ENCODE measurements around the gene CRYBA4. TPM values are rescaled to one million over a fixed set of nuclear protein-coding genes. Genes with fewer than 3 reads are reported as not detected.

Gene CRYBA4
- total and polyA plus RNA-seq, 5 donors from 2014 or later = 0.59 TPM; not detected in 4

DNA sequence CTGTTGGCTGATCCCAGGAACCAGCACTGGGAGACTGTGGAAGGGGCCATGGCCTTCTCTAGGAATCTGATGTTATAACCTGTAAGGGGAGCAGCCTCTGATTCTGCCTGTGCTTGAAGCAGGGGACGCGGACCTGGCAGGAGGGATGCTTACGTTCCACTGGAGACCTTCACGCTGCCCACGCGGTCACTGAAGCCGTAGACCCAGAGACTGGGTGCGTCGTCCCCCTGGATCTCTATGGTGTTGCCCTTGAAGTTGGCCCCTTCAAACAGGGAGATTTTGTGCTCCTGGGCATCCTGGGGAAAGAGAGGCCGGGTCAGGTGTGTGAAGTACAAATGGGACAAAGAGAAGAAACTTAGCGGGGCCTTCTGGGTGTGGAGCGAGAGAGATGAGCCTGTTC, 20.0 kb upstream of the CRYBA4 start:
- Mint-ChIP-seq H3K27me3 (no peaks in the 10 kb centered on the region), H3K36me3 (no peaks in the 10 kb centered on the region), H3K9me3 (peaks cover 0 to 4% (median 0%) of the 10 kb centered on the region in 7 donors), H3K4me3 (no peak overlapping the region), H3K4me1 (peaks cover 0 to 7% (median 1%) of the 10 kb centered on the region in 4 donors), H3K27ac (peak overlapping the region in 1 of 3 donors; percentile 42)
- no peaks in the 10 kb centered on the region for H3K36me3 ChIP-seq (ENCODE audit: control insufficient read depth, insufficient read depth, low read length)
- no peak overlapping the region for H3K27ac ChIP-seq (ENCODE audit: insufficient read depth, low read length, poor library complexity, severe bottlenecking)
- no peak overlapping the region for H3K4me3 ChIP-seq (ENCODE audit: low read depth, low read length)
- no peak for DNase-seq
- no peak for ATAC-seq (ENCODE audit: low read depth in 2 of 2)
- H3K4me1 ChIP-seq (ENCODE audit: control insufficient read depth, insufficient read depth, low read length, poor library complexity, severe bottlenecking) = no peaks in the 10 kb centered on the region
- no peaks in the 10 kb centered on the region for H3K9me3 ChIP-seq (ENCODE audit: control insufficient read depth in 2 of 2, low read length in 2 of 2)
- no peaks in the 10 kb centered on the region for H3K27me3 ChIP-seq (ENCODE audit: control insufficient read depth, insufficient read depth, low read length)

DNA sequence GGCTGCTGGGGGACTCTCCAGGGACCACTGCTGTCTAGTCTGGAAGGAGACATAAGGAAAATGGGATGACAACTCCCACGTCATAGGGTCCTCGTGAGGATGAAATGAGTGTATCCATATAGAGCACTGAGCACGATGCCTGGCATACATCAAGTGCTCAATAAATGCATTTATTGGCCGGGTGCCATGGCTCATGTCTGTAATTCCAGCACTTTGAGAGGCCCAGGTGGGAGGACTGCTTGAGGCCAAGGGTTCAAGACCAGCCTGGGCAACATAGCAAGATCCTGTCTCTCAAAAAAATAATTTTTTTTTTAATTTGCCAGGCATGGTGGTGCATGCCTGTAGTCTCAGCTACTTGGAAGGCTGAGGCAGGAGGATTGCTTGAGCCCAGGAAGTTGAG, 19.6 kb upstream of the CRYBA4 start:
- ATAC-seq (ENCODE audit: low read depth in 2 of 2) (no peak), DNase-seq (no peak)
- Mint-ChIP-seq H3K27ac (peak overlapping the region in 1 of 3 donors; percentile 42), H3K4me3 (no peak overlapping the region), H3K4me1 (peaks cover 0 to 5% (median 1%) of the 10 kb centered on the region in 4 donors), H3K9me3 (peaks cover 0 to 4% (median 0%) of the 10 kb centered on the region in 7 donors), H3K36me3 (no peaks in the 10 kb centered on the region), H3K27me3 (no peaks in the 10 kb centered on the region)
- no peaks in the 10 kb centered on the region for H3K36me3 ChIP-seq (ENCODE audit: control insufficient read depth, insufficient read depth, low read length)
- no peak overlapping the region for H3K4me3 ChIP-seq (ENCODE audit: low read depth, low read length)
- no peaks in the 10 kb centered on the region for H3K4me1 ChIP-seq (ENCODE audit: control insufficient read depth, insufficient read depth, low read length, poor library complexity, severe bottlenecking)
- no peaks in the 10 kb centered on the region for H3K9me3 ChIP-seq (ENCODE audit: control insufficient read depth in 2 of 2, low read length in 2 of 2)
- no peaks in the 10 kb centered on the region for H3K27me3 ChIP-seq (ENCODE audit: control insufficient read depth, insufficient read depth, low read length)
- H3K27ac ChIP-seq (ENCODE audit: insufficient read depth, low read length, poor library complexity, severe bottlenecking) = no peak overlapping the region

DNA sequence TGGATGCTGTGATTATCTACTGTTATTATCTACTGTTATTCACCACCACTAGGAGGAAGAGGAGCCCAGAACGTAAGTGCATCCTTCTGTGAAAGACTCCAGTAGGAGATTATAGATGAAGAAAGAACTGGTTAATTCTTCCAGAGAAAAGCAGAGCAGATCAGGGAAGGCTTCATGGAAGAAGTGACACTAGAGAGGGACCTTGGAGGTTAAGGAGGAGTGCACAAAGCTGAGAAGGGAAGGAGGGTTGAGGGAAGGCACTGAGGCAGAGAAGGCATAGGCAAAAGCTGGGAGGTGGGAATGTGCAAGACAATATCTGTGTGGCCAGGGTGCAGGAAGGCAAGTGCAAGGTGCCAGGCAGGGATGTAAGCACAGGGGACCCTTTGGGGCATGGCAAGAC, 17.4 kb upstream of the CRYBA4 start:
- no peak overlapping the region for H3K4me3 ChIP-seq (ENCODE audit: low read depth, low read length)
- H3K9me3 ChIP-seq (ENCODE audit: control insufficient read depth in 2 of 2, low read length in 2 of 2) = no peaks in the 10 kb centered on the region
- H3K27ac ChIP-seq (ENCODE audit: insufficient read depth, low read length, poor library complexity, severe bottlenecking) = no peak overlapping the region
- H3K27me3 ChIP-seq (ENCODE audit: control insufficient read depth, insufficient read depth, low read length) = no peaks in the 10 kb centered on the region
- DNase-seq = no peak
- peaks cover 0 to 4% (median 0%) of the 10 kb centered on the region in 7 donors for H3K9me3 Mint-ChIP-seq
- H3K36me3 ChIP-seq (ENCODE audit: control insufficient read depth, insufficient read depth, low read length) = no peaks in the 10 kb centered on the region
- H3K4me3 Mint-ChIP-seq = no peak overlapping the region
- no peaks in the 10 kb centered on the region for H3K36me3 Mint-ChIP-seq
- no peaks in the 10 kb centered on the region for H3K4me1 ChIP-seq (ENCODE audit: control insufficient read depth, insufficient read depth, low read length, poor library complexity, severe bottlenecking)
- H3K27ac Mint-ChIP-seq = peak overlapping the region in 1 of 3 donors; percentile 31
- H3K4me1 Mint-ChIP-seq = peaks cover 0 to 5% (median 0%) of the 10 kb centered on the region in 4 donors
- H3K27me3 Mint-ChIP-seq = no peaks in the 10 kb centered on the region
- ATAC-seq (ENCODE audit: low read depth in 2 of 2) = no peak

DNA sequence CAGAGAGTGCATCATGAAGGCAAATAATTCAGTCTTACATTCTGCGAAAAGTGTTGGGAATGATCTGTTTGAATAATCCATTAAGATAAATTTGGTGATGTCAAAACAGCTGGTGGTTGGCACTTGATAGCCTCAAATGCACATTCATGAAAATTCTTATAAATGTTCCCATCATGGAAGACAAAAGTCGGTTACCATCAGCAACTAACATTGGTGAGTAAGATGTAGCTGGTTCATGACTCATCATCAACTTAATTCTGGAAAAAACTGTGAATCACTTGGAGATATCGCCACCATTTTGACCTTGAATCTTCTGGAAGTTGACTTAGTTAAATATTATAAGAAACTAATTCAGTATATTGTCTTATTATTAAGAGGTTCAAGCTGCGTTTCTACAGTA, 15.2 kb upstream of the CRYBA4 start:
- peaks cover 0 to 4% (median 0%) of the 10 kb centered on the region in 7 donors for H3K9me3 Mint-ChIP-seq
- DNase-seq (no peak), ATAC-seq (ENCODE audit: low read depth in 2 of 2) (no peak)
- Histone ChIP-seq H3K4me1 (ENCODE audit: control insufficient read depth, insufficient read depth, low read length, poor library complexity, severe bottlenecking) (peaks cover 11% of the 10 kb centered on the region), H3K9me3 (ENCODE audit: control insufficient read depth in 2 of 2, low read length in 2 of 2) (no peaks in the 10 kb centered on the region), H3K27ac (ENCODE audit: insufficient read depth, low read length, poor library complexity, severe bottlenecking) (no peak overlapping the region), H3K36me3 (ENCODE audit: control insufficient read depth, insufficient read depth, low read length) (no peaks in the 10 kb centered on the region), H3K27me3 (ENCODE audit: control insufficient read depth, insufficient read depth, low read length) (no peaks in the 10 kb centered on the region), H3K4me3 (ENCODE audit: low read depth, low read length) (no peak overlapping the region)
- H3K36me3 Mint-ChIP-seq = no peaks in the 10 kb centered on the region
- H3K27ac Mint-ChIP-seq = no peak overlapping the region
- no peaks in the 10 kb centered on the region for H3K27me3 Mint-ChIP-seq
- H3K4me3 Mint-ChIP-seq = no peak overlapping the region
- peaks cover 0 to 19% (median 5%) of the 10 kb centered on the region in 4 donors for H3K4me1 Mint-ChIP-seq

DNA sequence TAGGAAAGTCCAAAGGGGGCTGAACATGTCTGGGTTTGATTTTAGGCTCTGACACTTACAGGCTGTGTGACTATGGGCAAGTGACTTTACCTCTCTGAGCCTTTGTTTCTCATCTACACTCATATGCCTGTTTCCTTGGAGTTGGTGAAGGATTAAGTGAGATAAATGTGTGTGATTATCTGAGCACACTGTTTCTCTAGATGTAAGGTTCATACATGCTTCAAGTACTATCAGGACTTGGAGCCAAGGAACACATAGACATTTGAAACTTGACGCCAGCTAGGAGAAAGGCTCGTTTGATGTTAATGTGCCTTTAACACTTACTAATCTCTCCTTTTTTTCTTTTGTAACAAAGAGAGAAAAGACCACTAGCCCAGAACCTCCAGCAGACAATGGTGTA, 13.6 kb upstream of the CRYBA4 start:
- Histone ChIP-seq H3K4me3 (ENCODE audit: low read depth, low read length) (no peak overlapping the region), H3K9me3 (ENCODE audit: control insufficient read depth in 2 of 2, low read length in 2 of 2) (no peaks in the 10 kb centered on the region), H3K27me3 (ENCODE audit: control insufficient read depth, insufficient read depth, low read length) (no peaks in the 10 kb centered on the region), H3K4me1 (ENCODE audit: control insufficient read depth, insufficient read depth, low read length, poor library complexity, severe bottlenecking) (peaks cover 11% of the 10 kb centered on the region), H3K36me3 (ENCODE audit: control insufficient read depth, insufficient read depth, low read length) (no peaks in the 10 kb centered on the region), H3K27ac (ENCODE audit: insufficient read depth, low read length, poor library complexity, severe bottlenecking) (no peak overlapping the region)
- no peak for ATAC-seq (ENCODE audit: low read depth in 2 of 2)
- H3K27ac Mint-ChIP-seq = no peak overlapping the region
- no peak for DNase-seq
- no peaks in the 10 kb centered on the region for H3K36me3 Mint-ChIP-seq
- H3K9me3 Mint-ChIP-seq = peaks cover 0 to 4% (median 0%) of the 10 kb centered on the region in 7 donors
- no peak overlapping the region for H3K4me3 Mint-ChIP-seq
- H3K27me3 Mint-ChIP-seq = no peaks in the 10 kb centered on the region
- H3K4me1 Mint-ChIP-seq = peaks cover 0 to 19% (median 5%) of the 10 kb centered on the region in 4 donors

DNA sequence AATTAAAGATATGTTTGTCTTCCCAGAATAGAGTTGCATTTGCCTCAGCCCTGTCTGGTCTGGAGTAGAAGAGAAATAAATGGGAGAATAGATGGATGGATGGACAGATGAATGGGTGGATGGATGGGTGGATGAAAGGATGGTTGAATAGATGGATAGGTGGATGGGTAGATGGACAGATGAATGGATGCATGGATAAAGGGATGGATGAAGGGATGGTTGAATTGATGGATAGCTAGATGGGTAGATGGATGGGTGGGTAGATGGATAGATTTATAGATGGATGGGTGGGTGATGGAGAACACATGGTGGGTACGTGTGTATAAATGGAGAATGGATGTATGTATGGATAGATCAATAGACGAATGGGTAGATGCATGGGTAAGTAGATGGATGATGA, 12.5 kb upstream of the CRYBA4 start:
- Mint-ChIP-seq H3K27ac (no peak overlapping the region), H3K9me3 (peaks cover 0 to 1% (median 0%) of the 10 kb centered on the region in 7 donors), H3K36me3 (no peaks in the 10 kb centered on the region), H3K4me3 (no peak overlapping the region), H3K4me1 (peaks cover 0 to 17% (median 5%) of the 10 kb centered on the region in 4 donors), H3K27me3 (no peaks in the 10 kb centered on the region)
- no peak for ATAC-seq (ENCODE audit: low read depth in 2 of 2)
- Histone ChIP-seq H3K4me3 (ENCODE audit: low read depth, low read length) (no peak overlapping the region), H3K36me3 (ENCODE audit: control insufficient read depth, insufficient read depth, low read length) (no peaks in the 10 kb centered on the region), H3K27me3 (ENCODE audit: control insufficient read depth, insufficient read depth, low read length) (no peaks in the 10 kb centered on the region), H3K27ac (ENCODE audit: insufficient read depth, low read length, poor library complexity, severe bottlenecking) (no peak overlapping the region), H3K4me1 (ENCODE audit: control insufficient read depth, insufficient read depth, low read length, poor library complexity, severe bottlenecking) (peaks cover 11% of the 10 kb centered on the region), H3K9me3 (ENCODE audit: control insufficient read depth in 2 of 2, low read length in 2 of 2) (no peaks in the 10 kb centered on the region)
- no peak for DNase-seq

DNA sequence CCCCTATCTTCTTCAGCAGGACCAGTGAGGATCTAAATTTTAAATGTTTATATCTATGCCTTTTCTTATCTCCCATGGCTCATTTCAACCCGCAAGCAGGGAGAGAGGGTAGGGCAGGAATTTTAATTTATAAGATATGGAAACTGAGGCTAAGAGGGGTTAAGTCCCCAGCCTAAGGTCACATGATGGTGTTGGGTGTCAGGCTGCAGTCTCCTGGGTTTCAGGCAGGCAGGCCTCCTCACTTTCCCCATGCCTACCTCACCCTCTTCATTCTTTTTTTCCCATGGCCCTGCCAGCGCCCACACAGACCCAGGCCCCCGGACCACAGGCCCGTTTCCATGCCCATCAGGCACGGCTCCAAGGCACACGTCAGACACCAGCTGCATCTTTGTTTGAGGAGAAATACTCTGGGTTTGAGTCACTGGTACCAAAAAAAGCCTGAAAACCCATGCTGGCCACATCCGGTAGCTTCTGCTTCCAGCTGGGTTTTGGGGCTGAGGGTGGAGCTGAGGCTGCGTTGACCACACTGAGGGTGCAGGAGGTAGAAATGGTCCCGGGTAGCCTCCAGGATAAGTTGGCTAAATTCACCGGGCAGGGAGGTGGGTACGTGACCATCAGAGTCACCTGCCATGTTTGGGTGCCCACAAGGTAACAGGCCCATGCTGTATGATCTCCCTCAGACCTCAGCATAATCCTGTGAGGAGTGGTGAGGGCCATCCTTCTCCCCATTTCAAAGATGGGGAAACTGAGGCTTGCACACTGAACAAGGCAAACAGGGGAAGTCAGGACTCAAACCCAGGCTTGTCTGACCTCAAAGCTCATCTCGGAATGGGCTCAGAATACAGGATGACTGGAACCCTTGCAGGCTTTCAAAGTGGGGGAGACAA, 11.4 kb upstream of the CRYBA4 start:
- H3K9me3 Mint-ChIP-seq = peaks cover 0 to 1% (median 0%) of the 10 kb centered on the region in 7 donors
- Histone ChIP-seq H3K27ac (ENCODE audit: insufficient read depth, low read length, poor library complexity, severe bottlenecking) (no peak overlapping the region), H3K27me3 (ENCODE audit: control insufficient read depth, insufficient read depth, low read length) (no peaks in the 10 kb centered on the region), H3K9me3 (ENCODE audit: control insufficient read depth in 2 of 2, low read length in 2 of 2) (no peaks in the 10 kb centered on the region), H3K36me3 (ENCODE audit: control insufficient read depth, insufficient read depth, low read length) (no peaks in the 10 kb centered on the region), H3K4me1 (ENCODE audit: control insufficient read depth, insufficient read depth, low read length, poor library complexity, severe bottlenecking) (peaks cover 11% of the 10 kb centered on the region), H3K4me3 (ENCODE audit: low read depth, low read length) (no peak overlapping the region)
- ATAC-seq (ENCODE audit: low read depth in 2 of 2) = peak; percentile 52 to 59
- no peaks in the 10 kb centered on the region for H3K36me3 Mint-ChIP-seq
- H3K27me3 Mint-ChIP-seq = no peaks in the 10 kb centered on the region
- peak in 2 of 3 donors; percentile 22 to 72 for DNase-seq
- H3K4me1 Mint-ChIP-seq = peaks cover 0 to 19% (median 5%) of the 10 kb centered on the region in 4 donors
- peak overlapping the region in 2 of 4 donors; percentile 61 to 71 for H3K4me3 Mint-ChIP-seq
- peak overlapping the region in 2 of 3 donors; percentile 12 to 67 for H3K27ac Mint-ChIP-seq
